NCI-H1417 (cell line): ENCODE data around the gene POR.

ENCODE experiments used
- DNase-seq, 3 experiments: peaks; one replicate each; lab custom pipeline; 2025; lab: John Stamatoyannopoulos, UW

The POR gene

DNA sequence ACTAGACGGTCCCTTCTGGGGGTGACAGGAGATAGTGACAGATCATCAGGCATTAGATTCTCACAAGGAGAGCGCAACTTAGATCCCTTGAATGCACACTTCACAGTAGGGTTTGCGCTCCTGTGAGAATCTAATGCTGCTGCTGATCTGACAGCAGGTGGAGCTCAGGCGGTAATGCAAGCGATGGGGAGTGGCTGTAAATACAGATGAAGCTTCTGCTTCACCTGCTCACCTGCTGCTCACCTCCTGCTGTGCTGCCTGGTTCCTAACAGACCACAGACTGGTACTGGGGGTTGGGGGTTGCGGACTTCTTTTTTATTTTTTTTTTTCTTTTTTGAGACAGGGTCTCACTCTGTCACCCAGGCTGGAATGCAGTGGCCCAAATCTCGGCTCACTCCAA is 114.7 kb downstream of the POR start:
- peak in 2 of 3 experiments; percentile 5 to 44 for DNase-seq

DNA sequence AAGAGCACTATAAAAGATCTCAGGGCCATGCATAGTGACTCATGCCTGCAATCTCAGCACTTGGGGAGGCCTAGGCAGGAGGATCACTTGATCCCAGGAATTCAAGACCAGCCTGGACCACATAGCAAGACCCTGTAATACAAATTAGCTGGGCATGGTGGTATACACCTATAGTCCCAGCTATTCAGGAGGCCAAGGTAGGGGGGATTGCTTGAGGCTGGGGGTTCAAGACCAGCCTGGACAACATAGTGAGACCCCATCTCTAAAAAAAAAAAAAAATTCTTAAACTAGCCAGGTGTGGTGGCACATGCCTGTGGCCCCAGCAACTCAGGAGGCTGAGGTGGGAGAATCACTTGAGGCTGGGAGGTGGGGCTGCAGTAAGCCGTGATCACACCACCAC is 117.0 kb downstream of the POR start:
- DNase-seq, result no peak
